Breast epithelium (tissue), 3 donors: Measurements from ENCODE around the gene IL32.

ENCODE experiments used
- CTCF ChIP-seq, 3 donors: fragments of 450-650 bp; IDR thresholded peaks; one replicate each; pipeline ENCODE4 v1.5.1; 2016 to 2017; ENCODE audit warnings: antibody characterized with exemption in 3 of 3, mild to moderate bottlenecking in 3 of 3, moderate library complexity in 3 of 3
- POLR2A ChIP-seq: fragments of 450-650 bp; IDR thresholded peaks from one replicate; pipeline ENCODE4 v1.6.1; 2016; ENCODE audit warnings: antibody characterized with exemption, mild to moderate bottlenecking, moderate library complexity
- POLR2AphosphoS5 ChIP-seq, 3 donors: sonication (generic); formaldehyde crosslinking; IDR thresholded peaks; one replicate each; pipeline ENCODE4 v1.6.1; 2017; ENCODE audit warnings: antibody characterized with exemption in 3 of 3

- no peak for TF ChIP-seq POLR2A
- no peak for TF ChIP-seq CTCF (IDR thresholded peaks at IDR 0.05)
- no peak for TF ChIP-seq POLR2AphosphoS5 (IDR thresholded peaks at IDR 0.05)
Measured at GRCh38 chr16:3068487-3068886, 3.0 kb downstream of the IL32 start.
